Neuronal stem cell (in vitro differentiated cells): ENCODE results near the gene NPHP1. TPM values are rescaled to one million over a fixed set of nuclear protein-coding genes. Genes with fewer than 3 reads are reported as not detected.
"Not testable (repeated sequence)": the region's sequence is repeated elsewhere in the genome, so short reads cannot be mapped to it uniquely, and the experiment has no call there.

Source experiments
- DNase-seq: peaks from one replicate; pipeline ENCODE4 v3.0.0-alpha.2; 2013; ENCODE audit warnings: low spot score
- H2AFZ ChIP-seq: one replicate; pipeline ENCODE4 v1.6.1; 2013; ENCODE audit warnings: mild to moderate bottlenecking, low read length, inconsistent platforms
- H2AK5ac ChIP-seq: 2 replicates; pipeline ENCODE4 v1.6.1; 2013; ENCODE audit warnings: low read depth, mild to moderate bottlenecking, inconsistent platforms, low read length, moderate library complexity, mixed read lengths
- H2BK120ac ChIP-seq: 2 replicates; pipeline ENCODE4 v1.6.1; 2013; ENCODE audit warnings: low read depth, mild to moderate bottlenecking, inconsistent platforms, low read length, moderate library complexity, mixed read lengths
- H2BK12ac ChIP-seq: one replicate; pipeline ENCODE4 v1.6.1; 2013; ENCODE audit warnings: low read length, inconsistent platforms
- H2BK15ac ChIP-seq: 2 replicates; pipeline ENCODE4 v1.6.1; 2013; ENCODE audit warnings: mild to moderate bottlenecking, low read length, inconsistent platforms, mixed read lengths
- H2BK5ac ChIP-seq: one replicate; pipeline ENCODE4 v1.6.1; 2013; ENCODE audit warnings: inconsistent platforms, mild to moderate bottlenecking, low read length, moderate library complexity
- H3K14ac ChIP-seq: one replicate; pipeline ENCODE4 v1.6.1; 2013; ENCODE audit warnings: low read length, inconsistent platforms
- H3K18ac ChIP-seq: 2 replicates; pipeline ENCODE4 v1.6.1; 2013; ENCODE audit warnings: low read length, inconsistent platforms
- H3K23ac ChIP-seq: 2 replicates; pipeline ENCODE4 v1.6.1; 2013; ENCODE audit warnings: low read depth, mild to moderate bottlenecking, mixed read lengths, low read length, inconsistent platforms; ENCODE audit not compliant: poor library complexity
- H3K27ac ChIP-seq: replicated peaks from 3 replicates; pipeline ENCODE4 v1.5.1; 2013; ENCODE audit warnings: low read length, inconsistent platforms
- H3K27me3 ChIP-seq, 3 experiments: 2 replicates each; pipeline ENCODE4 v1.6.1; 2013; ENCODE audit warnings: low read length in 3 of 3, mild to moderate bottlenecking in 2 of 3, inconsistent platforms in 1 of 3, low read depth in 1 of 3, mixed read lengths in 1 of 3, moderate library complexity in 1 of 3; ENCODE audit not compliant: control insufficient read depth in 3 of 3, insufficient read depth in 3 of 3
- H3K36me3 ChIP-seq, 2 donors: replicated peaks in 1 of 2; 2 replicates each; pipeline ENCODE4 v1.6.1; 2013; ENCODE audit warnings: low read length in 2 of 2; ENCODE audit not compliant: control insufficient read depth in 2 of 2, insufficient read depth in 2 of 2
- H3K4ac ChIP-seq: 2 replicates; pipeline ENCODE4 v1.6.1; 2013; ENCODE audit warnings: inconsistent platforms, mild to moderate bottlenecking, low read length, moderate library complexity
- H3K4me1 ChIP-seq, 2 donors: 1 replicate in 1 of 2; 2 replicates in 1 of 2; pipeline ENCODE4 v1.6.1; 2013; ENCODE audit warnings: low read length in 2 of 2, low read depth in 1 of 2; ENCODE audit not compliant: control insufficient read depth in 2 of 2, insufficient read depth in 1 of 2
- H3K4me2 ChIP-seq: one replicate; pipeline ENCODE4 v1.6.1; 2013; ENCODE audit warnings: mild to moderate bottlenecking, low read length, inconsistent platforms; ENCODE audit not compliant: insufficient read depth, poor library complexity, severe bottlenecking
- H3K4me3 ChIP-seq, 2 donors: 2 replicates each; pipeline ENCODE4 v1.5.1; 2013; ENCODE audit warnings: low read length in 2 of 2, mild to moderate bottlenecking in 2 of 2, inconsistent platforms in 1 of 2, moderate library complexity in 1 of 2
- H3K79me1 ChIP-seq: one replicate; pipeline ENCODE4 v1.6.1; 2013; ENCODE audit warnings: low read depth, mild to moderate bottlenecking, inconsistent platforms, low read length, moderate library complexity
- H3K9ac ChIP-seq: one replicate; pipeline ENCODE4 v1.6.1; 2013; ENCODE audit warnings: mild to moderate bottlenecking, low read depth, low read length, inconsistent platforms; ENCODE audit not compliant: poor library complexity
- H3K9me3 ChIP-seq, 2 donors: replicated peaks in 1 of 2; 2 replicates each; pipeline versions ENCODE3 to v1.6.1; 2013; ENCODE audit warnings: low read length in 2 of 2, mild to moderate bottlenecking in 2 of 2, inconsistent platforms in 1 of 2, low read depth in 1 of 2, mixed read lengths in 1 of 2, moderate library complexity in 1 of 2; ENCODE audit not compliant: control insufficient read depth in 2 of 2, insufficient read depth in 1 of 2
- H4K8ac ChIP-seq: one replicate; pipeline ENCODE4 v1.6.1; 2013; ENCODE audit warnings: low read depth, mild to moderate bottlenecking, inconsistent platforms, low read length, moderate library complexity
- H4K91ac ChIP-seq: one replicate; pipeline ENCODE4 v1.6.1; 2013; ENCODE audit warnings: low read length, low read depth, mild to moderate bottlenecking, inconsistent platforms; ENCODE audit not compliant: poor library complexity
- WGBS, 2 donors: extraction: QIAGEN DNeasy Blood & Tissue Kit; methylation state at CpG; one replicate each; pipeline ENCODE4 v1.1.7; 2013; ENCODE audit warnings: missing lambda C conversion rate in 2 of 2, mixed read lengths in 1 of 2; ENCODE audit not compliant: insufficient read length in 2 of 2, insufficient replicate concordance in 1 of 2; ENCODE audit errors: extremely low coverage in 2 of 2; 5-methylcytosine and 5-hydroxymethylcytosine counted together
- polyA plus RNA-seq, 2 experiments: library from polyadenylated mRNA; stranded (reverse); fragments of 200-250 nt; gene quantifications; one replicate each; pipeline ENCODE4 v1.2.3, GENCODE V29; 2013

The NPHP1 gene
- 7.1 TPM for polyA plus RNA-seq (2013, experiment 1 of 2)
- 7.5 TPM for polyA plus RNA-seq (2013, experiment 2 of 2)

DNA sequence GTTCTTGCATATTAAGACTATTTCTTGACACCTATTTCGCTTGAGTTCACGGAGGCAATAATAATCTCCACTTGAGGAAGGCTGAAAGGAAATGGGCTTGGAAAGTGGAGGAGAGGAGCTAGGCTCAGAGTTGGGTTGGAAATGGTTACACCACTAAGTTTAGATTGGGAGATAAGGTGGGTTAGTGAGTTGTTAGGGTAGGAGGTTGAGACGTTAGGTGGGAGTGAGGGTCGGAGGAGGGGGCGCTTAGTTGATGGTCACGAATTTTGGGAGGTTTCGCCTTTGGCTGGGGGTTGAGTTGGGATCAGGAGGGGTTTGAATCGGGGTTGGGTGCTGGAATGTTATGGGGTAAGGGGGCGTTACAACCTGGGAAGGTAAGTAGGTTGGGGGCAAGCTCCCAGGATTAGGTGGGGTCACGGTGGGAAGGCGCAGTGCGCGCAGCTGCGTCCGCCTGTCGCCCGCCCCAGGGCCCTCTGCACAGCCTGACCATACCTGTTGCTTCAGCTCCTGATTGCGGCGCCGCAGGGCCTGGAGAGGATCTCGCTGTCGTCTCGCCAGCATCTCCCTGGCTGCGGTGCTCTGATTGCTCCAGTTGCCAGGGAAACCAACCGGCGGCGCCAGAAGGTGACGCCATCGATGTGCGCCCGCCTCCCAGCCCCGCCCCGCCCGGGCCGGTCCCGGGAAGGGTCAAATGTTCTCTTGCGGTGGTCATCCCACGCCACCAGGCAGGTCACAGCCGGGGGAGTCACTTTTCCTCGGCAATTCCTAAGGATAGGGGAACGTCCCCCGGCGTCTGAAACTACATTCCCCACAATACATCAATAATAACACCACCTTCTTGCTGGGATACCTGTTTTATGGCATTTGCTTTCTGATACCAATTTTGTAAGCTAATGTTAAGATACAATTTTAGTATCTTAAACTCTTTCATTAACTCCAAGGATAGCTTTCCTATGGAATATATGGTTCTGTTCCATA lies at the start of gene NPHP1:
Gene NPHP1, minus strand, starts transcription at position 606 of the 978 bp plus-strand sequence. Its CDS starts 45 bp downstream, at position 561.
- Histone ChIP-seq H3K4me2 (peak within 1 kb of the TSS; percentile 63), H3K27me3 (peaks cover 0 to 4% (median 0%) of the 10 kb centered on the region in 3 experiments), H2AFZ (peak within 1 kb of the TSS; percentile 91), H2BK15ac (no peak within 1 kb of the TSS), H3K14ac (peak within 1 kb of the TSS; percentile 48), H3K9me3 (no peaks in the 10 kb centered on the region), H2BK5ac (no peak within 1 kb of the TSS), H3K79me1 (no peaks in the 10 kb centered on the region), H2AK5ac (no peak within 1 kb of the TSS), H2BK12ac (no peak within 1 kb of the TSS), H3K36me3 (peaks cover 0 to 5% of the 10 kb centered on the region in 2 donors), H4K91ac (no peak within 1 kb of the TSS), H3K4me1 (peaks cover 3 to 4% of the 10 kb centered on the region in 2 donors), H3K18ac (peak within 1 kb of the TSS; percentile 63), H2BK120ac (no peak within 1 kb of the TSS), H3K27ac (no peak within 1 kb of the TSS), H3K23ac (peak within 1 kb of the TSS; percentile 62), H4K8ac (no peak within 1 kb of the TSS), H3K9ac (peak within 1 kb of the TSS; percentile 92), H3K4ac (no peak within 1 kb of the TSS), H3K4me3 (peak within 1 kb of the TSS; percentile 68 to 93)
- 100% methylated on average over 1 of the region's 43 CpGs; no CpG with 5 or more reads in 1 of the 2 donors for WGBS, 2 donors
- DNase-seq, result peak; percentile 82

DNA sequence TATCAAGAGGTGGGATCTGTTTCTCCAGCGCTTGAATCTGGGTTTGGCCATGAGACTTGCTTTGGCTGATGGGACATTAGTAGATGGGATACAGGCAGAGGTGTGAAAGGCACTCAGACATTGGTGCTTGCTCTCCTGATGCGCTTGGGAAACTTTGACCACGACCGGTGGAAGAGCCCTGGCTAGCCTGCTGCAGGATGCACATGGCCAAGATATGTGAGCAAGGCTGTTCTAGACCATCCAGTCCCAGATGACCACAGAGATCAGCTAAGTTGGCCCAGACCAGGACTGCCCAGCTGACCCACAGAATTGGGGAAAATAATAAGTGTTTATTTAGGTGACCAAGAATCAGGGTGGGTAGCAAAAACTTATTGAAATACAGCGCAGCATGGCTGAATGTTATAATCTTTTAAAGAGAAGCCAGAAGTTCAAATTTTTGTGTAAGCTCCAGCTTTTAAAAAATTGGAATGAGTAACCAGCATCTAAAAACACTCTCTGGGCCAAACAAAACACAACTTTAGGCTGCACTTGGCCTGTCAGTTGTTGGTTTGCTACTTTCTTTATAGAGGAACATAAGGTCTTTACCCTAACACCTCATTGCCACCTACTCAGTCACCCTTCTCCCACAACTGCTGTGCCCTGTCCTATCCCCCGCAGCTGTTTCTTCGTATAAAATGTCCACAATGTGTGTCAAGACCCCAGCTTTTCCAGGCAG lies 43.4 kb upstream of the NPHP1 start:
- no CpG with 5 or more reads among the region's 7 CpGs for WGBS, 2 donors
- H3K4me2 ChIP-seq, H3K36me3 ChIP-seq: not testable (repeated sequence)

DNA sequence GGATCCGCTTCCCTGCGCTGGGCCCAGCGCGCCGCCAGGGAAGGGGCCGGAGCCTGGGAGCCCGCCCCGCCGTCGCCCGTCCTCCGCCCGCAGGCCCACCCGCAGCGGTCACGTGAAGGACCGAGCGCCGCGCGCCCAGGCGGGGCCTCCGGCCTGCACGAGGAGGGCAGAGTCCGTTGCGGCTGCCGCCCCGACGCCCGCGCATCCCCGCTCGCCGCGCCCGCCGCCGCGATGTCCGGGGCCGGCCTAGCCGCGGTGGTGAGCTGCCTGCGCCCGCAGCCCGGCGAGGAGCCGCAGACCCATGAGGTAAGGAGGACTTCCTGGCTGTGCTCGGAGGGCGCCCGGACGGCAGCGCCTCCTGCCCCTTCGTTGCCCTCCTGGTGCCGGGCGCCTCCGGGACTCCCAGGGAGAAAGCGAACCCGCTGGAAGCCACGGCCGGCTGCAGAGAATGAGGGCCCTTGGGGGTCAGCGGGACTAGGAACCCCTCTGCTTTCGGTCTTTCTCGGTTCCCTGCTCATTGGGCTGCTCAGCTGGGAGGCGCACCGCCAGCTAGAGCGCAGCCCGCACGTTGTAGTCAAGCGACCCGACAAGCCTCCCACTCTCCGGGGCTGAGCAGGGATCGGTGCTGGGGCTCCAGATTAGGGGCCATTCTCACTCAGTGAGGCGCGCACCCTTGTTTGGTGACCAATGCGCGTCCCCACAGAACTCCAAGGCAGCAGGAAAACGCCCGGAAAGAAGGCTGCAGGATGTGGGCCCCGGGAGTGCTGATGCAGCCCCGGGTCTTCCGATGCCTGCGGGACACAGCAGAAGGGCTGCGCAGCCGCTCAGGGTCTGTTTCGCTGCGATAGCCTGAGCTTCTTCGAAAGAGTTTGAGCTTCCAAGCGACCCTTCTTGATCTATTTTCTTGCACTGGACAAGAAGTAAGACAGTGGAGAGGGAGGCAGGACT lies 40.9 kb upstream of the NPHP1 start:
- H3K9ac ChIP-seq, H2BK5ac ChIP-seq, H3K27ac ChIP-seq, H3K27me3 ChIP-seq, H4K91ac ChIP-seq, H3K4me3 ChIP-seq, H3K79me1 ChIP-seq, H3K4me1 ChIP-seq, H3K18ac ChIP-seq, H3K36me3 ChIP-seq, H2AFZ ChIP-seq, DNase-seq, H3K23ac ChIP-seq, H2BK15ac ChIP-seq, H4K8ac ChIP-seq, H3K4ac ChIP-seq, H2AK5ac ChIP-seq, H3K9me3 ChIP-seq, H3K4me2 ChIP-seq, H2BK12ac ChIP-seq, H3K14ac ChIP-seq, H2BK120ac ChIP-seq: not testable (repeated sequence)
- no CpG with 5 or more reads among the region's 89 CpGs for WGBS, 2 donors

More for the DNA sequence above, 43.4 kb upstream of the NPHP1 start:
- not testable (repeated sequence) for H3K27me3 ChIP-seq, H4K8ac ChIP-seq, H4K91ac ChIP-seq, H3K18ac ChIP-seq, H2AFZ ChIP-seq, H3K9ac ChIP-seq, H2BK120ac ChIP-seq, H2BK12ac ChIP-seq, DNase-seq, H3K14ac ChIP-seq, H2BK5ac ChIP-seq, H2AK5ac ChIP-seq, H3K27ac ChIP-seq, H3K4me3 ChIP-seq, H3K23ac ChIP-seq, H3K9me3 ChIP-seq, H3K4ac ChIP-seq, H3K79me1 ChIP-seq, H2BK15ac ChIP-seq, H3K4me1 ChIP-seq
